ENCODE results near the gene RFX1.
"Not testable (repeated sequence)": the region's sequence is repeated elsewhere in the genome, so short reads cannot be mapped to it uniquely, and the experiment has no call there.

Gene RFX1

DNA sequence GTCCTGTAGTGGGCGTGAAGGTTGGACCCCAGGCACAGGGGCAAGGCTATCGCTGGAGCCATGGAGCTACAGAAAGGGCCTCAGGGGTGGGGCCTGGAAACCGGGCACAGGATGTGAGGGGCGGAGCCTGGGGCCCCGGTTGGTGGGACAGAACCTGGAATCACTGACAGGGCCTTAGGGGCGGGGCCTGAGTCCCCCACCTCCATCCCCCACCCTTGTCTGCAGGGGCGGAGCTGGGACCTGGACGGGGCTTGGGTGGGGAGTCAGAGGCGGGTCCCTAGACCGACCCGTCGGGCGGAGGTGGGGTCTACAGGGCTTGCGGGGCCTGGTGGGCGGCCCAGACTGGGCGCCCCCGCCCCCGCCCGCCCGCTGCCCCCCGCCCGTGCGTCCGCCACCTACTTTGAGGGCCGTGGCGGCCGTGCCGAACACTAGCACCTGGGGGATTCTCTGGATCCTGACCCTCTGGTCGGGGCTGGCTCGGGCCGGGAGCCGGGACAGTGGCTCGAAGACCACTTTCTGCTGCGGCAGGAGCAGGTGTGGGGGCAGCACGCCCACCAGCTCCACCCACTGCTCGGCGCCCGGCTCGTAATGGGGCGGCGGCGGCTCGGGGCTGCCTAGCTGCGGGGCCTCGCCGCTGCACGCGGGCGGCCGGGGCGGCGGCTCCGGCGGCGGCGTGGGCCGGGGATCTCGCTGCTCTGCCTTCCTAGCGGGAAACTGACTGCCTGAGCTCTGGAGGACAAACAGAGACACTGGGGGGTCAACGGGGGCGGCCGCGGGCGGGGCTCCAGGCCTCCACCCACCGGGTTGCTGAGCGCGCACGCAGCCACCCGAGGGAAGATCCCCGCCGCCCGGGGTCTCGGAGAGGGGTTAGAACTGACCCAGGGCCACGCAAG is 27.5 kb downstream of the RFX1 start:
- no peak for DNase-seq

DNA sequence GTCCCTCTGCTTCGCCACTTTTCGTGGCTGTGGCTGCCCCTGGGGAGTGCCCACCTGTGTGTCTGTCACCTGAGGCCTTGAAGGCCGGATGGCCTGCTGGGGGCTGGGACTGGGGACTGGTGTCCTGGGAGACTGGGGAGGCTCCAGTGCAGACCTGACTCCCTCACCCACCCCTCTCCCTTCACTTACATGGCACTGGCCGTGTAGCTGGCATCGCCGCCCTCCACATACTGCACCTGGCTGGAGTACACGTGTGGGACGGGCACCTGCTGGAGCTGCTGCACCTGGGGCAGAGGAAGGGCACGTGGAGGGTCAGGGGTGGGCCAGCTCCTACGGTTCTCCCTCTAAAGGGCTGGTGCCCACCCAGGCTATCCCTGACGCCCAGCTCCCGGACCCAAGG is 28.3 kb downstream of the RFX1 start:
- DNase-seq, result no peak

- DNase-seq, result no peak
Observed at GRCh38 chr19:13976446-13976845, 29.7 kb downstream of the RFX1 start.

DNA sequence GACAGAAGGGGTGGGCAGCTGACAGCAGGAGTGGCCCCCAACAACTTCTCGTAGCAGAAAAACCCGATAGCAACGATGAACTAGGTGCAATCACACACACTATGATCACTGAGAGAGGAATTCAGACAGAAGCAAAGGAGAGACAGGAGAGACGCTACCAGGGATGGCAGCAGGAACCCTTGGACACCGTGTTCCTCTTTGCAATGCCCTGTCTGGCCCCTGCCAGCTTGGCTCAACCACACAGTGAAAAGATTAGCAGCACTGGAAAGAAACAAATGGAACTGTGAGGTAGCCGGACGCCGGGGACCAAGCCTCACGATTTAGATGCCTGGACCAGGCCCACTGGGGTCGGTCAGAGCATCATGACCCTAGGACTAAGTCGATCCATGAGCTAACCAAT is 30.2 kb downstream of the RFX1 start:
- no peak for DNase-seq

GRCh38 chr19:13974073-13974472 is 32.0 kb downstream of the RFX1 start:
- DNase-seq, result peak; percentile 34

GRCh38 chr19:13973479-13973878 is 32.6 kb downstream of the RFX1 start:
- DNase-seq, result not testable (repeated sequence)

- no peak for DNase-seq
Observed at GRCh38 chr19:13972368-13973155, 33.6 kb downstream of the RFX1 start.

DNA sequence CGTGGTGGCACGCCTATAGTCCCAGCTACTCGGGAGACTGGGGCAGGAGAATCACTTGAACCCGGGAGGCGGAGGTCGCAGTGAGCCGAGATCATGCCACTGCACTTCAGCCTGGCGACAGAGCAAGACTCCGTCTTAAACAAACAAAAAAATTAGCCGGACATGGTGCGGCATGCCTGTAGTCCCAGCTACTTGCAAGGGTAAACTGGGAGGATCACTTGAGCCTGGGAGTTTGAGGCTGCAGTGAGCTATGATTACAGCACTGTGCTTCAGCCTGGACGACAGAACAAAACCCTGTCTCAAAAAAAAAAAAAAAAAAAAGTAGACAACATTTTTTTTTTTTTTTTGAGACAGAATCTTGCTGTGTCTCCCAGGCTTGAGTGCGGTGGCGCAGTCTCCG is 34.3 kb downstream of the RFX1 start:
- DNase-seq, result not testable (repeated sequence)

DNA sequence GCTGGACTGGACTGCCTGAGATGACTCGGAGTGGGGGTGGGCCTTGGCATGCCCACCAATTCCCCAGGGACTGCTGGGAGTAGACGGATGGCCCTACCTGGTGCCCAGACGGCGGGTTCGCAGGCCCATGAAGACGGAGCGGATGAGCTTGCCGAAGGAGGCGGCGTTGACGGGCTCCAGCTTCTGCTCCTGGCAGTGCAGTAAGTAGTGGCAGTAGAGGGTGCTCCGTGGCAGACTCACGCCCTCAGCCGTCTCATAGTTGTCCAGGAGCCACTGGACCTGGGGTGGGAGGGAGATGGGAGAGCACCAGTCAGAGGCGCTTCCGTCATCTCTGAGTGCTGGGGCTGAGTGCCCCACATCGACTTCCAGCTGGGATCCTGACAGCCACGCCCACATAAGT is 36.2 kb downstream of the RFX1 start:
- no peak for DNase-seq

GRCh38 chr19:13968999-13969398 is 37.1 kb downstream of the RFX1 start:
- no peak for DNase-seq

DNA sequence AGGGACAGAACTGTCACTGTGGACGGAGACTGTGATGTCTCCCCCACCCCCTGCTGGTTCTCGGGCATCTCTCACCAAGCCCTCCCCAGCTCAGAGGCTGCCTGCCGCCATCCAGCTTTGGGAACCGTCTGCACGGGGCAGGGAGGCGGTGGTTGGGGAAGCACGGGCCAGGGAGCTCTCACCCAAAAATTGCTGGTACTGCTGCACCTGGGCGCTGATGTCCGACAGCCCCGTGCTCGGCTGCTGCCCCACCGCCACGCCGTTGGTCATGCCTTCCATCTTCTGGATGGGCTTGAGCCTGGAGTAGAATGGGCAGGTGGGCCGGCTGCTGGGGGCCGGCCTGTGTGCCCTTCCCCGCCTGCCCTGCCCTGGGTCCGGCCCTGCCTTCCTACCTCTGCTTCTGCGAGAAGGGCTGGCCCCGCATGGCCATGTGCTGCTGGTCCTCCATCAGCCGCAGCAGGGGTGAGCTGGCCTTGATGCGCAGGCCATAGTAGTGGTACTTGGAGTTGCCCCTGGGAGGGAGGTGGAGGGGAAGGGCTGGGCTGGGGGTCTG is 37.7 kb downstream of the RFX1 start:
- no peak for DNase-seq

DNA sequence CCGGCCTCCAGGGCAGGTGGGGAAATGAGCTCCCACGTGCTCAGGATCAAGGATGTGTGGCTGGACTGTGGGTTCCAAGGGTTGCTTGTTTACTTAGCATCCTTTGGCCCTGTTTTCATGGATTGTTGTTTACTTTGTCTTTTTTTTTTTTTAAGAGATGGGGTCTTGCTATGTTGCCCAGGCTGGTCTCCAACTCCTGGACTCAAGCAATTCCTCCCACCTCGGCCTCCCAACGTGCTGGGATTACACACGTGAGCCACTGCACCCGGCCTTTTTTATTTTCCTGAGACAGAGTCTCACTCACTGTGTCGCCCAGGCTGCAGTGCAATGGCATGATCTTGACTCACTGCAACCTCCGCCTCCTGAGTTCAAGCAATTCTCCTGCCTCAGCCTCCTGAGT is 38.9 kb downstream of the RFX1 start:
- DNase-seq, result not testable (repeated sequence)

- no peak for DNase-seq
Observed at GRCh38 chr19:13966684-13967128, 39.4 kb downstream of the RFX1 start.

DNA sequence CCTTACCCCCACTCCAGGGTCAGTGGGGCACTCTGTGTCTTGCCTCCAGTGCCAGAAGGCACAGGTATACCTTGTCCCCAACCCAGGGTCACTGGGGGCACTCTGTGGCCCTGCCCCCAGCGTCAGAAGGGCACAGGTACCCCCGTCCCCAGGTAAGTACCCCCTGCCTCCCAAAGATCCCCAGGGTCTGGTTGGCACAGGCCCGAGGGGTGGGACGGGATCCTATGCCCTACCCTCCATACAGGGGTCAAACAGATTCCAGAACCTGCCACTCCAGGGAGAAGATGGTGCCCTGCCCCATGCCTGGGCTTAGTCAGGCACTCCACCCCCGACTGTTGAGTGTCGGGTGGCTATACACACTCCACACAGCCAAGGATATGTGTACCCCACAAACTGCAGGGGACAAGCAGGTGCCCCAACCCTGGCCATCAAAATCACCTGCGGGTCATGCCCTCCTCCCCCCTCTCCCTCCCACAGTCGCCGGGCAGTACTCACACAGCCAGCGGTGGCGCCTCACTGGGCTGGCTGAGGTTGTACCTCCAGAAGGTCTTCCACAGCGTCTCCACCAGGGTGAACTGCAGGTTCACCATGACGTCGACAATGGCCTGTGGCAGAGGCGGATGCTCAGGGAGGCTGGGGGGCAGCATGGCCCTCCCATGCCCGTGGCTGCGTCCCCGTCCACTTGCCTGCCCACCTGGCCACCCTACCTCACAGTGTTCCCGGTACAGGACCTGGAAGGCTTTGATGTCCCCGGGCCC is 40.0 kb downstream of the RFX1 start:
- DNase-seq, result no peak

GRCh38 chr19:13965377-13965896 is 40.7 kb downstream of the RFX1 start:
- no peak for DNase-seq

GRCh38 chr19:13964776-13965175 is 41.3 kb downstream of the RFX1 start:
- DNase-seq, result no peak

DNA sequence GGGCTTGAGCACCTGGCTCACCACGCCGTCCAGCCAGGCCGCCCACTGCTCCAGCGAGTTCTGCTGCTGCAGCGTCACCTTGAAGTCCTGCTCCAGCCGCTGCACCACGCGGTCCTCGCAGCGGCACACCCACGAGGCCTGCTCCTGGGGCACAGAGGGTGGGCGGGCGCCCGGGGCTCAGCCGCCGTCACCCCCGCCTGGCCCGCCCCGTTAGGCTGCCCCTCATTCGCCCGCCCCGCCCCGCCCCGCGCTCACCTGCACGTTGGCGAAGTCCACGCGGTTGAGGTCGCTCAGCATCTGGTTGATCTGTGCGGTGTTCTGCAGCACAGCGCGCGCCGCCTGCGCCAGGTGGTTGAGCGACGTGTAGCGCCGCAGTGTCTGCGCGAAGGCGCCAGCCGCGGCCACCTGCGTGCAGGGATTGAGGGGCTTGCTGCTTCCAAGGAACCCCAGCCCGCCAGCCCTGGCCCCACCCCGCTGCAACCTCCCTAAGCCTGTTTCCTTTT is 42.5 kb downstream of the RFX1 start:
- no peak for DNase-seq

GRCh38 chr19:13962699-13963602 is 43.2 kb downstream of the RFX1 start:
- no peak for DNase-seq

GRCh38 chr19:13961826-13962698 is 44.1 kb downstream of the RFX1 start:
- no peak for DNase-seq

Data from activated naive CD4-positive, alpha-beta T cell treated with Interleukin-2 at 50 U/mL for 16 hours (primary cell).